ENCODE results near the gene LAMP5.

The LAMP5 gene

DNA sequence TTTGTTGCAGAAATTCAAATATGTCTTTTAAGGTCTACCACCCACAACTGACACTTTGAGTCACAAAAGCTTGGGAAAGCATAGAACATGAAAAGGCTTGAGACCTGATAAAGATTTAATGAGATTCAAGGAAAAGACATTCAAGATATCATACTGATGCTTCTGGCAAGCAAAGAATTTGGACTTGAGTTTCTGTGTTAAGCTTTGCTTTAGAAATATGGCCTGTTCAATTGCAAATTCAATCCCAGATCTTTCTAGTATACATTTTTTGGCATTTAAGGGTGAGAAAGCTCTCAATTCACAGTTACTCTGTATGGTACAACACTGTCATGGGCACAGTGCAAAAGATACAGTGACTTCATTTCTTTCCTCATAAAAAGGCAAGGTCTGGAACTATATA, 38.9 kb upstream of the LAMP5 start:
- Histone ChIP-seq H2AFZ (ENCODE audit: low read length) (no peak overlapping the region), H3K4me3 (ENCODE audit: low read length, poor library complexity, severe bottlenecking) (no peak overlapping the region), H3K27me3 (ENCODE audit: insufficient read depth, low read length, poor library complexity, severe bottlenecking) (no peaks in the 10 kb centered on the region), H3K4me1 (ENCODE audit: insufficient read depth, low read length, poor library complexity, severe bottlenecking) (peaks cover 7% of the 10 kb centered on the region), H3K9me2 (replicated peaks; ENCODE audit: low read depth, low read length) (no peaks in the 10 kb centered on the region), H3K79me2 (ENCODE audit: insufficient read depth, low read length) (no peaks in the 10 kb centered on the region), H3K36me3 (ENCODE audit: insufficient read depth, low read length) (no peaks in the 10 kb centered on the region), H3K9ac (ENCODE audit: low read depth, low read length, poor library complexity, severe bottlenecking) (no peak overlapping the region), H3K9me3 (ENCODE audit: insufficient read depth, low read depth, low read length) (no peaks in the 10 kb centered on the region), H3K4me2 (ENCODE audit: low read depth, low read length, poor library complexity, severe bottlenecking) (no peak overlapping the region), H3F3A (ENCODE audit: low read depth) (no peaks in the 10 kb centered on the region), H4K20me1 (ENCODE audit: insufficient read depth, low read length, poor library complexity, severe bottlenecking) (no peaks in the 10 kb centered on the region)
- TF ChIP-seq, protein P1, sequence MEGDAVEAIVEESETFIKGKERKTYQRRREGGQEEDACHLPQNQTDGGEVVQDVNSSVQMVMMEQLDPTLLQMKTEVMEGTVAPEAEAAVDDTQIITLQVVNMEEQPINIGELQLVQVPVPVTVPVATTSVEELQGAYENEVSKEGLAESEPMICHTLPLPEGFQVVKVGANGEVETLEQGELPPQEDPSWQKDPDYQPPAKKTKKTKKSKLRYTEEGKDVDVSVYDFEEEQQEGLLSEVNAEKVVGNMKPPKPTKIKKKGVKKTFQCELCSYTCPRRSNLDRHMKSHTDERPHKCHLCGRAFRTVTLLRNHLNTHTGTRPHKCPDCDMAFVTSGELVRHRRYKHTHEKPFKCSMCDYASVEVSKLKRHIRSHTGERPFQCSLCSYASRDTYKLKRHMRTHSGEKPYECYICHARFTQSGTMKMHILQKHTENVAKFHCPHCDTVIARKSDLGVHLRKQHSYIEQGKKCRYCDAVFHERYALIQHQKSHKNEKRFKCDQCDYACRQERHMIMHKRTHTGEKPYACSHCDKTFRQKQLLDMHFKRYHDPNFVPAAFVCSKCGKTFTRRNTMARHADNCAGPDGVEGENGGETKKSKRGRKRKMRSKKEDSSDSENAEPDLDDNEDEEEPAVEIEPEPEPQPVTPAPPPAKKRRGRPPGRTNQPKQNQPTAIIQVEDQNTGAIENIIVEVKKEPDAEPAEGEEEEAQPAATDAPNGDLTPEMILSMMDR (conservative IDR thresholded peaks at IDR 0.05; ENCODE audit: low read length) = no peak
- no peak for TF ChIP-seq EZH2phosphoT487 (IDR thresholded peaks at IDR 0.05; ENCODE audit: borderline replicate concordance)

DNA sequence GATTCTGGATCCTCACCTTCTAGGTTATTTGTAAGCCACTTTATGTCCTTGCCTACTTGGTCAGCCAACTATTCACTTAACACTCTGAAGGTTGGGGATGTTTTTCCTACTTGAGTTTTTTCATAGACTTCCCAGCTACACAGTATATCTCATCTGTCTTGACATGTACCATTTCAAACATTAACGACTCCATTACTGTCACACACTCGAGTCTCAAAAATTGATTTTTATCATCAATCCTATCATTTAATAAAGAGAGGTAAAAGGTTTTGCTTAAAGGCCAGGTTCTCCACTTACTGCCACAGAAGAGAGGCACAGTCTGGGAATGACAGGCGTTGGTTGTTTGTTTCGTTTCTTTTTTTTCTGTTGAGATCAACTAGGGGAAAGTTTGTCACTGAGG, 38.2 kb upstream of the LAMP5 start:
- H3F3A ChIP-seq (ENCODE audit: low read depth) = no peaks in the 10 kb centered on the region
- no peaks in the 10 kb centered on the region for H3K9me2 ChIP-seq (replicated peaks; ENCODE audit: low read depth, low read length)
- no peaks in the 10 kb centered on the region for H3K79me2 ChIP-seq (ENCODE audit: insufficient read depth, low read length)
- no peak overlapping the region for H3K9ac ChIP-seq (ENCODE audit: low read depth, low read length, poor library complexity, severe bottlenecking)
- no peak overlapping the region for H3K4me3 ChIP-seq (ENCODE audit: low read length, poor library complexity, severe bottlenecking)
- H3K27me3 ChIP-seq (ENCODE audit: insufficient read depth, low read length, poor library complexity, severe bottlenecking) = no peaks in the 10 kb centered on the region
- H3K4me1 ChIP-seq (ENCODE audit: insufficient read depth, low read length, poor library complexity, severe bottlenecking) = peaks cover 7% of the 10 kb centered on the region
- H3K36me3 ChIP-seq (ENCODE audit: insufficient read depth, low read length) = no peaks in the 10 kb centered on the region
- no peaks in the 10 kb centered on the region for H4K20me1 ChIP-seq (ENCODE audit: insufficient read depth, low read length, poor library complexity, severe bottlenecking)
- TF ChIP-seq, protein P1 (conservative IDR thresholded peaks at IDR 0.05; ENCODE audit: low read length) = no peak
- TF ChIP-seq EZH2phosphoT487 (IDR thresholded peaks at IDR 0.05; ENCODE audit: borderline replicate concordance) = no peak
- H2AFZ ChIP-seq (ENCODE audit: low read length) = no peak overlapping the region
- no peak overlapping the region for H3K4me2 ChIP-seq (ENCODE audit: low read depth, low read length, poor library complexity, severe bottlenecking)
- H3K9me3 ChIP-seq (ENCODE audit: insufficient read depth, low read depth, low read length) = no peaks in the 10 kb centered on the region

DNA sequence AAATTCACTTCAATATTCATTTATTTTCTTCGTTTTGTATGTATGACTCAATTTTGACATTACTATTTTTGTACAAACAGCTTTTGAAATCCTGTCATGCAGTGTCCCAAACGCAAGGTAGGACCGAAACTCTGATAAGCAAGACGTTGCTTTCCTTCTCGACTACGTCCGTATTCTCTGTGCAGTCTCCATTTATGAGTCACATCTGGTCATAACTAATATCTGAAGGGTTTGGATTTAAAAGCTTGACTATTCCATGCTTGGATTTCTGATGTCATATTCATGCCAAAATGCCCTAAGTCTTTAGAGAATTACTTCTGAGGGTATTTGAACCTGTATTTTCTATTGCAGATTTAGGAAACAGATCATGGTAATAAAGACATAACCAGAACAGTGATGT, 37.8 kb upstream of the LAMP5 start:
- no peak overlapping the region for H3K4me2 ChIP-seq (ENCODE audit: low read depth, low read length, poor library complexity, severe bottlenecking)
- H4K20me1 ChIP-seq (ENCODE audit: insufficient read depth, low read length, poor library complexity, severe bottlenecking) = no peaks in the 10 kb centered on the region
- peaks cover 7% of the 10 kb centered on the region for H3K4me1 ChIP-seq (ENCODE audit: insufficient read depth, low read length, poor library complexity, severe bottlenecking)
- no peaks in the 10 kb centered on the region for H3K79me2 ChIP-seq (ENCODE audit: insufficient read depth, low read length)
- H3F3A ChIP-seq (ENCODE audit: low read depth) = no peaks in the 10 kb centered on the region
- no peaks in the 10 kb centered on the region for H3K9me3 ChIP-seq (ENCODE audit: insufficient read depth, low read depth, low read length)
- no peak overlapping the region for H2AFZ ChIP-seq (ENCODE audit: low read length)
- no peaks in the 10 kb centered on the region for H3K27me3 ChIP-seq (ENCODE audit: insufficient read depth, low read length, poor library complexity, severe bottlenecking)
- no peak for TF ChIP-seq EZH2phosphoT487 (IDR thresholded peaks at IDR 0.05; ENCODE audit: borderline replicate concordance)
- no peak overlapping the region for H3K4me3 ChIP-seq (ENCODE audit: low read length, poor library complexity, severe bottlenecking)
- H3K9ac ChIP-seq (ENCODE audit: low read depth, low read length, poor library complexity, severe bottlenecking) = no peak overlapping the region
- no peaks in the 10 kb centered on the region for H3K36me3 ChIP-seq (ENCODE audit: insufficient read depth, low read length)
- H3K9me2 ChIP-seq (replicated peaks; ENCODE audit: low read depth, low read length) = no peaks in the 10 kb centered on the region

DNA sequence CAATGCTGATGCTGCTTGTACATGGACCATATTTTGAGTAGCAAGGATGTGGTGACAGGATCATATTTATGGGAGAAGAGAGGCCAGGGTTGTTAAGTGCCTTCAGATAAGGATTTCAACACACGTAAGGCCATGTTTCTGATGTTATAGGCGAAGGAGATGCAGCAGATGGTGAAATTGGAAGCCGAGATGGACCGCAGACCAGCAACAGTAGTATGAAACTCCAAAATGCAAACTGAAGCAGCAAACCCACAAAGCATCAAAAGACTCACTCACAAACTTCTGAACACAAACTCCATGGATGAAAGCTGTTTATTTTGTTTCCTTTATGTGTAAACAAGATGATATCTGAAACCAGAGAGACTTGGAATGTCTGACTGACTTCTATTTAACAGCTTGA, 35.6 kb upstream of the LAMP5 start:
- no peaks in the 10 kb centered on the region for H3F3A ChIP-seq (ENCODE audit: low read depth)
- no peaks in the 10 kb centered on the region for H3K79me2 ChIP-seq (ENCODE audit: insufficient read depth, low read length)
- H3K36me3 ChIP-seq (ENCODE audit: insufficient read depth, low read length) = no peaks in the 10 kb centered on the region
- no peaks in the 10 kb centered on the region for H3K9me2 ChIP-seq (replicated peaks; ENCODE audit: low read depth, low read length)
- no peak overlapping the region for H2AFZ ChIP-seq (ENCODE audit: low read length)
- no peaks in the 10 kb centered on the region for H3K9me3 ChIP-seq (ENCODE audit: insufficient read depth, low read depth, low read length)
- no peak overlapping the region for H3K4me3 ChIP-seq (ENCODE audit: low read length, poor library complexity, severe bottlenecking)
- peaks cover 17% of the 10 kb centered on the region for H3K4me1 ChIP-seq (ENCODE audit: insufficient read depth, low read length, poor library complexity, severe bottlenecking)
- no peaks in the 10 kb centered on the region for H3K27me3 ChIP-seq (ENCODE audit: insufficient read depth, low read length, poor library complexity, severe bottlenecking)
- TF ChIP-seq, protein P1 (conservative IDR thresholded peaks at IDR 0.05; ENCODE audit: low read length) = no peak
- TF ChIP-seq EZH2phosphoT487 (IDR thresholded peaks at IDR 0.05; ENCODE audit: borderline replicate concordance) = no peak
- no peak overlapping the region for H3K4me2 ChIP-seq (ENCODE audit: low read depth, low read length, poor library complexity, severe bottlenecking)
- H4K20me1 ChIP-seq (ENCODE audit: insufficient read depth, low read length, poor library complexity, severe bottlenecking) = no peaks in the 10 kb centered on the region
- no peak overlapping the region for H3K9ac ChIP-seq (ENCODE audit: low read depth, low read length, poor library complexity, severe bottlenecking)
